Measurements from ENCODE around the gene OR11H6.
"Not testable (repeated sequence)": the region's sequence is repeated elsewhere in the genome, so short reads cannot be mapped to it uniquely, and the experiment has no call there.

The OR11H6 gene

GRCh38 chr14:20262642-20263128 lies 39.2 kb downstream of the OR11H6 start:
- TF ChIP-seq SPI1 (IDR thresholded peaks at IDR 0.05; ENCODE audit: borderline replicate concordance, low read depth) (no peak), POLR2AphosphoS5 (IDR thresholded peaks at IDR 0.05; ENCODE audit: low read depth) (no peak), GABPA (IDR thresholded peaks at IDR 0.05; ENCODE audit: low read depth) (no peak), REST (IDR thresholded peaks at IDR 0.05; ENCODE audit: insufficient replicate concordance, low read depth) (no peak), CTCF (IDR thresholded peaks at IDR 0.05; ENCODE audit: insufficient read depth, low read length) (no peak)
- H3K27ac ChIP-seq (replicated peaks), result no peak overlapping the region
- no peak overlapping the region for H3K4me3 ChIP-seq (replicated peaks; ENCODE audit: insufficient read depth, low read length)

GRCh38 chr14:20264361-20264760 lies 40.9 kb downstream of the OR11H6 start:
- not testable (repeated sequence) for H3K27me3 ChIP-seq (ENCODE audit: insufficient read depth, poor library complexity, severe bottlenecking); DNase-seq (ENCODE audit: low read depth in 1 of 2, low spot score in 1 of 2); H3K4me3 ChIP-seq (replicated peaks; ENCODE audit: insufficient read depth, low read length); H3K27ac ChIP-seq (replicated peaks)

More at GRCh38 chr14:20262642-20263128, 39.2 kb downstream of the OR11H6 start:
- no peaks in the 10 kb centered on the region for H3K27me3 ChIP-seq (ENCODE audit: insufficient read depth, poor library complexity, severe bottlenecking)
- peak in 1 of 2 experiments; percentile 17 for DNase-seq (ENCODE audit: low read depth in 1 of 2, low spot score in 1 of 2)

GRCh38 chr14:20274062-20274461 lies 50.6 kb downstream of the OR11H6 start:
- Histone ChIP-seq H3K27ac (replicated peaks) (no peak overlapping the region), H3K4me3 (replicated peaks; ENCODE audit: insufficient read depth, low read length) (no peak overlapping the region), H3K27me3 (ENCODE audit: insufficient read depth, poor library complexity, severe bottlenecking) (no peaks in the 10 kb centered on the region)
- TF ChIP-seq SPI1 (IDR thresholded peaks at IDR 0.05; ENCODE audit: borderline replicate concordance, low read depth), result no peak
- TF ChIP-seq CTCF (IDR thresholded peaks at IDR 0.05; ENCODE audit: insufficient read depth, low read length), result no peak
- TF ChIP-seq GABPA (IDR thresholded peaks at IDR 0.05; ENCODE audit: low read depth), result no peak
- TF ChIP-seq REST (IDR thresholded peaks at IDR 0.05; ENCODE audit: insufficient replicate concordance, low read depth), result no peak
- no peak for TF ChIP-seq POLR2AphosphoS5 (IDR thresholded peaks at IDR 0.05; ENCODE audit: low read depth)
- DNase-seq (ENCODE audit: low read depth in 1 of 2, low spot score in 1 of 2), result no peak
